H1 (cell line): Measurements from ENCODE around the gene POP7. TPM values are rescaled to one million over a fixed set of nuclear protein-coding genes. Genes with fewer than 3 reads are reported as not detected.

ENCODE experiments used
- polyA plus RNA-seq, 7 experiments: library from polyadenylated mRNA; depleted of rRNA in 3 of 7; stranded (reverse) in 5 of 7; unstranded in 2 of 7; fragments of >200 nt in 5 of 7; fragments of 200-250 nt in 2 of 7; gene quantifications; 1 replicate in 5 of 7; 2 replicates in 1 of 7; 4 replicates in 1 of 7; pipeline versions ENCODE4 v1.2.1 to v1.2.3, GENCODE V29; 2011 to 2013; ENCODE audit warnings: missing spikeins in 2 of 7, mixed read lengths in 2 of 7
- total RNA-seq: library from RNA; stranded (reverse); fragmentation: NEBNext Ultra II Directional; extraction: Animal tissue kit (Norgen Biotek cat#: 25700); gene quantifications from 2 replicates; pipeline ENCODE4 v1.2.1, GENCODE V29; 2021

The POP7 gene
- total and polyA plus RNA-seq, 2 of the 8 experiments (the other 6 are each of a cell fraction or from before 2014, with no cell fraction given) = 92.5 to 135 TPM

Other genes with a start within 250 kb of the POP7 start
- 0.33 TPM in 1 of 2 replicates, not detected in the other for gene SPACDR, start 241.9 kb upstream of the POP7 start, total RNA-seq
- 0.26 and 0.31 TPM in 2 replicates for gene SPACDR, start 241.9 kb upstream of the POP7 start, polyA plus RNA-seq (2011; rRNA removed)
- 20.3 and 24.1 TPM in 2 replicates for gene TSC22D4, start 226.9 kb upstream of the POP7 start, total RNA-seq
- 13.2 and 22.4 TPM in 2 replicates for gene TSC22D4, start 226.9 kb upstream of the POP7 start, polyA plus RNA-seq (2011; rRNA removed)
- gene NYAP1, start 222.2 kb upstream of the POP7 start, total RNA-seq = 4.5 and 4.6 TPM in 2 replicates
- gene NYAP1, start 222.2 kb upstream of the POP7 start, polyA plus RNA-seq (2011; rRNA removed) = 1.9 and 5.0 TPM in 2 replicates
- 7.6 TPM in 2 replicates for gene AGFG2, start 166.9 kb upstream of the POP7 start, total RNA-seq
- 11.2 and 15.9 TPM in 2 replicates for gene AGFG2, start 166.9 kb upstream of the POP7 start, polyA plus RNA-seq (2011; rRNA removed)
- gene SAP25, start 132.2 kb upstream of the POP7 start, total RNA-seq = 5.4 and 5.8 TPM in 2 replicates
- 3.6 and 8.2 TPM in 2 replicates for gene SAP25, start 132.2 kb upstream of the POP7 start, polyA plus RNA-seq (2011; rRNA removed)
- gene LRCH4, start 120.0 kb upstream of the POP7 start, total RNA-seq = 34.5 and 36.6 TPM in 2 replicates
- gene LRCH4, start 120.0 kb upstream of the POP7 start, polyA plus RNA-seq (2011; rRNA removed) = 15.5 and 36.5 TPM in 2 replicates
- gene FBXO24, start 119.8 kb upstream of the POP7 start, total RNA-seq = 0.35 and 0.59 TPM in 2 replicates
- gene FBXO24, start 119.8 kb upstream of the POP7 start, polyA plus RNA-seq (2011; rRNA removed) = 0.57 and 0.83 TPM in 2 replicates
- 69.2 and 70.6 TPM in 2 replicates for gene PCOLCE, start 103.8 kb upstream of the POP7 start, total RNA-seq
- gene PCOLCE, start 103.8 kb upstream of the POP7 start, polyA plus RNA-seq (2011; rRNA removed) = 21.5 and 46.6 TPM in 2 replicates
- gene MOSPD3, start 93.6 kb upstream of the POP7 start, total RNA-seq = 19.3 and 20.7 TPM in 2 replicates
- 21.4 and 45.7 TPM in 2 replicates for gene MOSPD3, start 93.6 kb upstream of the POP7 start, polyA plus RNA-seq (2011; rRNA removed)
- 4.9 and 5.7 TPM in 2 replicates for gene TFR2, start 64.6 kb upstream of the POP7 start, total RNA-seq
- gene TFR2, start 64.6 kb upstream of the POP7 start, polyA plus RNA-seq (2011; rRNA removed) = 4.6 and 6.0 TPM in 2 replicates
- gene ACTL6B, start 49.7 kb upstream of the POP7 start, total RNA-seq = 1.7 and 2.1 TPM in 2 replicates
- gene ACTL6B, start 49.7 kb upstream of the POP7 start, polyA plus RNA-seq (2011; rRNA removed) = 4.5 and 4.6 TPM in 2 replicates
- 157 and 160 TPM in 2 replicates for gene GNB2, start 32.4 kb upstream of the POP7 start, total RNA-seq
- gene GNB2, start 32.4 kb upstream of the POP7 start, polyA plus RNA-seq (2011; rRNA removed) = 260 and 351 TPM in 2 replicates
- gene GIGYF1, start 11.9 kb upstream of the POP7 start, total RNA-seq = 95.0 and 99.3 TPM in 2 replicates
- 24.1 and 44.8 TPM in 2 replicates for gene GIGYF1, start 11.9 kb upstream of the POP7 start, polyA plus RNA-seq (2011; rRNA removed)
- gene EPO, start 14.3 kb downstream of the POP7 start, total RNA-seq = 0.48 and 0.95 TPM in 2 replicates
- 0.42 and 0.67 TPM in 2 replicates for gene EPO, start 14.3 kb downstream of the POP7 start, polyA plus RNA-seq (2011; rRNA removed)
- gene ZAN, start 27.5 kb downstream of the POP7 start, total RNA-seq = 0.04 TPM in 1 of 2 replicates, not detected in the other
- 0.02 and 0.05 TPM in 2 replicates for gene ZAN, start 27.5 kb downstream of the POP7 start, polyA plus RNA-seq (2011; rRNA removed)
- 113 and 122 TPM in 2 replicates for gene EPHB4, start 121.4 kb downstream of the POP7 start, total RNA-seq
- gene EPHB4, start 121.4 kb downstream of the POP7 start, polyA plus RNA-seq (2011; rRNA removed) = 85.0 and 141 TPM in 2 replicates
- 40.1 and 40.7 TPM in 2 replicates for gene SLC12A9, start 146.6 kb downstream of the POP7 start, total RNA-seq
- 31.4 and 54.0 TPM in 2 replicates for gene SLC12A9, start 146.6 kb downstream of the POP7 start, polyA plus RNA-seq (2011; rRNA removed)
- 103 and 109 TPM in 2 replicates for gene TRIP6, start 161.3 kb downstream of the POP7 start, total RNA-seq
- gene TRIP6, start 161.3 kb downstream of the POP7 start, polyA plus RNA-seq (2011; rRNA removed) = 88.4 and 112 TPM in 2 replicates
- gene SRRT, start 169.0 kb downstream of the POP7 start, total RNA-seq = 237 and 239 TPM in 2 replicates
- 66.7 and 103 TPM in 2 replicates for gene SRRT, start 169.0 kb downstream of the POP7 start, polyA plus RNA-seq (2011; rRNA removed)
- gene UFSP1, start 183.6 kb downstream of the POP7 start, total RNA-seq = 4.3 and 4.8 TPM in 2 replicates
- 1.6 and 2.1 TPM in 2 replicates for gene UFSP1, start 183.6 kb downstream of the POP7 start, polyA plus RNA-seq (2011; rRNA removed)
- 4.3 and 4.8 TPM in 2 replicates for gene ACHE, start 189.8 kb downstream of the POP7 start, total RNA-seq
- gene ACHE, start 189.8 kb downstream of the POP7 start, polyA plus RNA-seq (2011; rRNA removed) = 1.4 and 2.8 TPM in 2 replicates
- gene MUC3A, start 243.4 kb downstream of the POP7 start, total RNA-seq = 43.9 and 44.6 TPM in 2 replicates
- gene MUC3A, start 243.4 kb downstream of the POP7 start, polyA plus RNA-seq (2011; rRNA removed) = 15.4 and 27.2 TPM in 2 replicates